SK-N-DZ (cell line): Measurements from ENCODE around the gene PACSIN2.
A peak's percentile ranks its signal among the peaks of the same experiment; 100 is the strongest.

ENCODE experiments used
- DNase-seq: peaks from one replicate; pipeline ENCODE4 v3.0.0-alpha.2; 2015; ENCODE audit warnings: low spot score

Gene PACSIN2

DNA sequence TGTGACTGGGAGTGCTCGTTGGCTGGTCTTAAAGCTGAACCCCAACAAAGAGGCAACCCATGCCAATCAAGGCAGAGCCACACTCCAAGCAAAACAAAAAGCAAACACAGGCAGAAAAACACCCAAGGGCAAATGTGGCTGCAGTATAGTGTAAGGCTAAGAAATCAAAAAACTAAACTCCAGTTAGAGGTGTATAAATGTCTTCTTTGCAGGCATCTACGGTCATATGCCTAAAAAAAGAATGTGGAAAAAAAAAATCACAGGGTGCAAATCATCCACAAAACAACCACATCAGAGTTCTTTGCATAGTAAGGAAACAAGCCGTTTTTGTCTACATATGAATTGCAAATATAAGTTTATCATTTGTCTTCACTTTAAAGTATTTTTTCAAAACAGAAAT, 185.6 kb downstream of the PACSIN2 start:
- DNase-seq: no peak

DNA sequence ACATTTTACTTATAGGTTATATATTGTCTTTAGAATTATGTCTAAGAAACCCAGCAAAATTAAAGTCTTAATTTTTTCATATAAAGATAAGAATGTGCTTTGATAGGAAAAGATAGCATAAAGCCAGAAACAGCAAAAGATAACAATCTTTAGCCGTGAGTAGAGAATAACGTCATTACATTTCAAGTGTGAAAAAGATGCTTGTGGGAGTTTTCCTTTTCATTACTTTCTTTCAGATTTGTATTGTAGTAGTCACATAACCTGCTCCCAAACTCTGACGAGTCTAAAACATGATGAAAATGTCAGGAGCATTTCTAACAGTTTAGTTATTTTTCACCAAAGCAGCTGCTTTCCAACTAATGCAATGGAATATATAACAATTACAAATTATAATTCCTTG, 189.2 kb downstream of the PACSIN2 start:
- no peak for DNase-seq

DNA sequence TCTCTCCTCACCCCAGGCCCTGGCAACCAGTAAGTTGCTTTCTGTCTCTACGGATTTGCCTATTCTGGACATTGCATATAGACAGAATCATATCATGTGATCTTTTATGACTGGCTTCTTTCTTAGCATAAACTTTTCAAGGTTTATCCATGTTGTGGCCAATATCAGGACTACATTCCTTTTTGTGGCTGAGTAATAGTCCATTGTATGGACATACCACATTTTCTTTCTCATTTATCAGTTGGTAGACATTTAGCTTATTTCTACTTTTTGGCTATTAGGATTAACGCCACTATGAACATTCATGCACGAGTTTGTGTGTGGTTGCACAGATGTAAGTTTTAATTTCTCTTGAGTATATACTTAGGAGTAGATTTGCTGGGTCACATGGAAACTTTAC, 193.6 kb downstream of the PACSIN2 start:
- no peak for DNase-seq

DNA sequence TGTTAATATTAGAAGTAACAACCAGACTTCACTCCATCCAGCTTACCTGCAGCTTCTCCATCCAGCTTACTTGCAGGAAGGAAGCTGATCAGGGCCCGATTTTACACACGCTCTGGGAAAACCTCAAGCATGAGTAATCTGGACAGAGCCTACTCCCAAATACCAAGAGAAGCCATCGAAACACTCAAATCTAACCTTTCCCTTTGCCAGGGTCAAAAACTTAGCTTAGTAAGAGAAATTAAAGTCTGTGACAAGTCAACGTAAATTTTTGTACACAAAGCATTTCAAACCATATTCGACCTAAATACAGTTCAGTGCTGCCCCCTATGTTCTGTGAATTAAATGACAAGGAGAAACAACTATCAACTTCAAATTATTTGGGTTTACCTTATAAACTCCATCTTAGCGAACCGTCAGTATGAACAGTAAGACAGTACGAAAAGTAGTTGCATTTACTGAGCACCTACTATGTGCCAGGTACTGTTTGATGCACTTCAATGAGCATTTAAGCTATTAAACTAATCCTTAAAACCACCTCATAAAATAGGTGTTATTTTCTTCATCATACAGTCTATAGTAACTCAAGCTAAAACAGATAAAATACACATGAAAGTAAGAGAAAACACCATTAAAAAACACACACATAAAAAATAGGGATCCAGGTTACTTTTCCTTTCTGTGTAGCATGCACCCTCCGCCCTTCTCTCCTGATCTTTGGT, 194.7 kb downstream of the PACSIN2 start:
- peak; percentile 21 for DNase-seq
